ENCODE measurements around the gene FSHR.

FSHR gene

DNA sequence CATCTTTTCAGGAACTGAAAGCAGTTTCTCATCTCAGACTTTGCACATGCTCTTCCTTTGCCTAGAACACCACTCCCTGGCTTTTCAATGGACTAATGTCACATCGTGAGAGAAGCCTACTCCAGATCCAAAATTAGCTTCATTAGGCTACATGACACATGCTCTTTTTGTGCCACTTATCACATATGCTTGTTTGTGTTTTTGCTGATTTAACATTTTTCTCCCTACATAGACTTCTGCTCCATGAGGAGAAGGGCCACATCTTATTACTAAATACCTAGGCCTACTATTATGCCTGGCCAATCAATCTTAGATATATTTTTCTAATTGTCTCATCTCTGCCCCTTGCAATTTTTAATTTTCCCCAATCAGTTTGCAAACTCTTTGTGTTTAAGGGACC lies 212.4 kb downstream of the FSHR start:
- H3K27me3 Mint-ChIP-seq = no peaks in the 10 kb centered on the region
- ATAC-seq (replicated peaks; ENCODE audit: extremely low read depth, poor library complexity, severe bottlenecking) (no peak), DNase-seq (ENCODE audit: low spot score in 2 of 2) (no peak)
- no peaks in the 10 kb centered on the region for H3K4me1 Mint-ChIP-seq
- peaks cover 5% of the 10 kb centered on the region for H3K9me3 Mint-ChIP-seq
- H3K4me3 Mint-ChIP-seq = no peak overlapping the region
- no peak overlapping the region for H3K27ac Mint-ChIP-seq (ENCODE audit: low read depth)
- H3K36me3 Mint-ChIP-seq (ENCODE audit: insufficient read depth) = no peaks in the 10 kb centered on the region

DNA sequence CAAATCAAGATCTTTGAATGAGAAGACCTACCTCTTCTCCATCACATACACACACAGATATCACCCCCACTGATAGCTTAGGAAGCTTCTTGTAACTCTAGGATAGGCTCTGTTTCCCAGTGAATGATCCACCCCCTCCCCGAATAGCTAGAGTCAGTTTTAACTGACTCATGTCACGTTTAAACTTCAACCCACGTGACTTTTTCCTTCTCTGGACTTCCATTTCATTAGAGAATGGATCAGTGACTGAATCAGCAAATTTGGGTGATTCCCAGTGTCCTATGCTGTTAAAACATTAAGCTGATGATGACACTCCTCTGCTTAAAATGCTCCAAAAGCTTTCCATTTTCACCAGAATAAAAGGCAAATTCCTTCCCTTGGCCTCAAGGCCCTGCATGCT lies 212.9 kb downstream of the FSHR start:
- Mint-ChIP-seq H3K4me3 (no peak overlapping the region), H3K9me3 (peaks cover 5% of the 10 kb centered on the region), H3K27ac (ENCODE audit: low read depth) (no peak overlapping the region), H3K4me1 (no peaks in the 10 kb centered on the region), H3K27me3 (no peaks in the 10 kb centered on the region), H3K36me3 (ENCODE audit: insufficient read depth) (no peaks in the 10 kb centered on the region)
- ATAC-seq (replicated peaks; ENCODE audit: extremely low read depth, poor library complexity, severe bottlenecking) (no peak), DNase-seq (ENCODE audit: low spot score in 2 of 2) (no peak)

DNA sequence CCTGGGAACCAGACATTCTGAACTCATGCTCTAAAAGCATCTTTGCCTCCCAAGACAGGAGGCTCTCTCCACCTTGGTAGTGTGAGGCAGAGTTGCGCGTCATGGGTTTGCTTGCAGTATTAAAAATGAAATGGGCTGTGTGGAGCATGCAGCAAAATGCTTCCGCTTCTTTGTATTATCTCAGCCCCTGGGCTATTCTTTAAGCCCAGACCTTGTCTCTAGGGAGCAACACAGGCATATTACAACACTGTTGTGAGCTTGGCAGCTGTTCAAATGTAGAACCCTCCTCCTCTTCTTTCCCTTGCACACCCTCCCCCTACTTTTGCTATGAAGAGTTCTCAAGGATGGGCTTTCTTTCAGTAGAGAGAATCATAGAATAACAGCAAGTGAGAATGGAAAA lies 213.7 kb downstream of the FSHR start:
- peaks cover 5% of the 10 kb centered on the region for H3K9me3 Mint-ChIP-seq
- no peaks in the 10 kb centered on the region for H3K4me1 Mint-ChIP-seq
- ATAC-seq (replicated peaks; ENCODE audit: extremely low read depth, poor library complexity, severe bottlenecking) (no peak), DNase-seq (ENCODE audit: low spot score in 2 of 2) (no peak)
- no peak overlapping the region for H3K4me3 Mint-ChIP-seq
- H3K27me3 Mint-ChIP-seq = no peaks in the 10 kb centered on the region
- H3K36me3 Mint-ChIP-seq (ENCODE audit: insufficient read depth) = no peaks in the 10 kb centered on the region
- no peak overlapping the region for H3K27ac Mint-ChIP-seq (ENCODE audit: low read depth)

DNA sequence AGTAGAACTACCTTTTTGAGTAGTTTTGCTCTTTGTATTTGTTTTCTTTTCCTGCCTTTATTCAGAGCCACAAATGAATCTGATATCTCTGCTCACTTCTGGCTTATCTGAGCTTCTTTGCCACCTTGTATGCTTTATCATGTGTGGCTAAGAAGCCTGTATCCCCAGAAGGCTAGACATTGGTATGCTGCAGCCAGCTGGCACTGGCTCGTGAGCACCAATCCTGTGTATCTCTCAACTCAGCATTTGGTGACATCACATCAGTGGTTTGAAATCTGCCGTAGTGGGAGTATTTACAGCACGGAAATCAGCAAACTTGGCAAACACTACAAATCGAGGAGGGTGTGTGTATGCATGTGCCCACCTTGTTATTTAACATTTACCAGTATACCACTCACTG lies 215.1 kb downstream of the FSHR start:
- H3K36me3 Mint-ChIP-seq (ENCODE audit: insufficient read depth) = no peaks in the 10 kb centered on the region
- ATAC-seq (replicated peaks; ENCODE audit: extremely low read depth, poor library complexity, severe bottlenecking) = no peak
- no peaks in the 10 kb centered on the region for H3K27me3 Mint-ChIP-seq
- H3K27ac Mint-ChIP-seq (ENCODE audit: low read depth) = no peak overlapping the region
- H3K4me1 Mint-ChIP-seq = no peaks in the 10 kb centered on the region
- H3K9me3 Mint-ChIP-seq = peaks cover 5% of the 10 kb centered on the region
- H3K4me3 Mint-ChIP-seq = no peak overlapping the region
- no peak for DNase-seq (ENCODE audit: low spot score in 2 of 2)

GRCh38 chr2:48938231-48938630 lies 216.1 kb downstream of the FSHR start:
- H3K4me1 Mint-ChIP-seq = no peaks in the 10 kb centered on the region
- H3K9me3 Mint-ChIP-seq = peaks cover 5% of the 10 kb centered on the region
- no peak for ATAC-seq (replicated peaks; ENCODE audit: extremely low read depth, poor library complexity, severe bottlenecking)
- DNase-seq (ENCODE audit: low spot score in 2 of 2) = no peak
- H3K36me3 Mint-ChIP-seq (ENCODE audit: insufficient read depth) = no peaks in the 10 kb centered on the region
- no peaks in the 10 kb centered on the region for H3K27me3 Mint-ChIP-seq
- no peak overlapping the region for H3K4me3 Mint-ChIP-seq
- no peak overlapping the region for H3K27ac Mint-ChIP-seq (ENCODE audit: low read depth)

GRCh38 chr2:48934807-48935206 lies 219.5 kb downstream of the FSHR start:
- DNase-seq (ENCODE audit: low spot score in 2 of 2) = no peak
- Mint-ChIP-seq H3K27ac (ENCODE audit: low read depth) (no peak overlapping the region), H3K4me3 (no peak overlapping the region), H3K4me1 (no peaks in the 10 kb centered on the region), H3K27me3 (no peaks in the 10 kb centered on the region), H3K9me3 (peaks cover 5% of the 10 kb centered on the region), H3K36me3 (ENCODE audit: insufficient read depth) (no peaks in the 10 kb centered on the region)
- ATAC-seq (replicated peaks; ENCODE audit: extremely low read depth, poor library complexity, severe bottlenecking) = no peak

GRCh38 chr2:48933828-48934497 lies 220.4 kb downstream of the FSHR start:
- no peak overlapping the region for H3K4me3 Mint-ChIP-seq
- H3K27ac Mint-ChIP-seq (ENCODE audit: low read depth) = no peak overlapping the region
- no peaks in the 10 kb centered on the region for H3K27me3 Mint-ChIP-seq
- DNase-seq (ENCODE audit: low spot score in 2 of 2) (no peak), ATAC-seq (replicated peaks; ENCODE audit: extremely low read depth, poor library complexity, severe bottlenecking) (no peak)
- peaks cover 5% of the 10 kb centered on the region for H3K9me3 Mint-ChIP-seq
- H3K36me3 Mint-ChIP-seq (ENCODE audit: insufficient read depth) = no peaks in the 10 kb centered on the region
- no peaks in the 10 kb centered on the region for H3K4me1 Mint-ChIP-seq

DNA sequence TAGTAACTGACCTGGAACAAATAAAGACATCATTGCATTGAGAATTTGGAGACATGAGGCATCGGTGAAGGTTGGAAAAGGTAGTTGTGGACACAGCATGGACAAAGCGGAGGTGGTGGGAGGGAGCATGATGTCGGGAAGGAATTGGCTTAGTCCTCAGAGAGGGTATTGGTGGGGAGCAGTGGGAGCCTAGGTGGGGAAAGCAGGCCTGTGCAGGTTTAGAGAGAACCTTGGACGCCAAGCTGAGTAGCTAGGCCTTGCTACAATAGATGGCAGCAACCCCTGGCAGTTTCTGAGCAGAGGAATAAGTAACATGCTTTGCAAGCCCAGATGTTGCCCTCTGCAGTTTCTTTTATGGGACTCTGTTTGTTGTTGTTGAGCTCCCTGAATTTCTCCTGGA lies 221.6 kb downstream of the FSHR start:
- no peaks in the 10 kb centered on the region for H3K9me3 Mint-ChIP-seq
- ATAC-seq (replicated peaks; ENCODE audit: extremely low read depth, poor library complexity, severe bottlenecking) (no peak), DNase-seq (ENCODE audit: low spot score in 2 of 2) (no peak)
- H3K27ac Mint-ChIP-seq (ENCODE audit: low read depth) = no peak overlapping the region
- H3K4me3 Mint-ChIP-seq = no peak overlapping the region
- H3K4me1 Mint-ChIP-seq = no peaks in the 10 kb centered on the region
- H3K27me3 Mint-ChIP-seq = no peaks in the 10 kb centered on the region
- no peaks in the 10 kb centered on the region for H3K36me3 Mint-ChIP-seq (ENCODE audit: insufficient read depth)

DNA sequence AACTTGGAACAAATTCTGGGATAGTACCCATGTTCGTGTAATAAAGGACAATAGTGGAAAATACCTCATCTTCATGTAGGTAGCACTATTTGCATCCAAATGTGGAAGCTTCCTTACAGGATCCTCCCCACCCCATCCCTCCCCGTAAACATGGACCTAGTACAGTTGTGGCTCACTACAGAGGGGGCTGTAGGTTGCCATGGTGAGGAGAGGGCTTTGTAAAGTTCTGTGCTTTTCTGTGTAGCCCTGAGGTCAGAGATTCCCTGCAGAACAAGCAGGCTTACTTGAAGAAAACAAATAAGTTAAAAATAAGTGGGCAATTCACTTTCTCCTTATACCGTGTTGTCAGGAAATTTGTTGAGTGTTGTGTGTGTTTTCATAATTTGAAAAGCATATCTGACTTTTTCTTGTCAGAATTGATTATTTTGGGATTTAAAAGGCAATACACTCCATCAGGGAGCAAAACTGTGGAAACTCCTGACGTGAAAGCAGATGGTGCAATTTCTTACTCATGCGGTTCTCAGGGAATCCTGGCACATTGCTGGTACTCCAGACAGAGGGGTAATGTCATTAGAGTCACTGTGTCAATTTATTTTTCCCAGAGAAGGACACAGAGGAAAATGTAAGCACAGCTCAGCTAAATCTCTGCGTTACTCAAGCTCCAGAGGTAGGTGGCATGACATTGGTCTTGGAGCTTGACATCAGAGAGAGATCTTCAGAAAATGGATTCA lies 224.6 kb downstream of the FSHR start:
- Mint-ChIP-seq H3K27ac (ENCODE audit: low read depth) (no peak overlapping the region), H3K4me3 (no peak overlapping the region), H3K9me3 (no peaks in the 10 kb centered on the region), H3K27me3 (no peaks in the 10 kb centered on the region), H3K36me3 (ENCODE audit: insufficient read depth) (no peaks in the 10 kb centered on the region), H3K4me1 (no peaks in the 10 kb centered on the region)
- ATAC-seq (replicated peaks; ENCODE audit: extremely low read depth, poor library complexity, severe bottlenecking) (no peak), DNase-seq (ENCODE audit: low spot score in 2 of 2) (no peak)

DNA sequence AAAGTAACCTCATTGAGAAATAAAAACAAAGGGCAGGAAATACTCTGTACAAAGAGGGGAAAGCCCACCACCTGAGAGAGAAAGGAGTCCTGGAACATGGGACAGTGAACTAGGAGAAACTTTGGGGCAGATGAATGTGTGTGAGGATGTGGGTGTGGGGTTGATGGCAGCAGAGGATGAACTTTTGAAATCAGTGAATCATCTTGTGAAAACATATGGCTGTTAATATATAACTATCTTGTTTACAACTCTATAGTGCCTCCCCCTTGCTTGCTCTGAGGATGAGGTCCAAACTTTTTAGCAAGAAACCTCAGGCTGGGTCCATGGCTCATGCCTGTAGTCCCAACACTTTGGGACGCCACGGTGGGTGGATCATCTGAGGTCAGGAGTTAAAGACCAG lies 227.0 kb downstream of the FSHR start:
- Mint-ChIP-seq H3K27ac (ENCODE audit: low read depth) (no peak overlapping the region), H3K4me1 (no peaks in the 10 kb centered on the region), H3K9me3 (no peaks in the 10 kb centered on the region), H3K27me3 (no peaks in the 10 kb centered on the region), H3K4me3 (no peak overlapping the region), H3K36me3 (ENCODE audit: insufficient read depth) (no peaks in the 10 kb centered on the region)
- DNase-seq (ENCODE audit: low spot score in 2 of 2) (no peak), ATAC-seq (replicated peaks; ENCODE audit: extremely low read depth, poor library complexity, severe bottlenecking) (no peak)

GRCh38 chr2:48915884-48916283 lies 238.4 kb downstream of the FSHR start:
- Mint-ChIP-seq H3K27ac (ENCODE audit: low read depth) (no peak overlapping the region), H3K36me3 (ENCODE audit: insufficient read depth) (no peaks in the 10 kb centered on the region), H3K9me3 (peaks cover 16% of the 10 kb centered on the region), H3K4me3 (no peak overlapping the region), H3K4me1 (no peaks in the 10 kb centered on the region), H3K27me3 (no peaks in the 10 kb centered on the region)
- no peak for DNase-seq (ENCODE audit: low spot score in 2 of 2)
- no peak for ATAC-seq (replicated peaks; ENCODE audit: extremely low read depth, poor library complexity, severe bottlenecking)

GRCh38 chr2:48915227-48915626 lies 239.1 kb downstream of the FSHR start:
- Mint-ChIP-seq H3K36me3 (ENCODE audit: insufficient read depth) (no peaks in the 10 kb centered on the region), H3K4me3 (no peak overlapping the region), H3K9me3 (peaks cover 13% of the 10 kb centered on the region), H3K27ac (ENCODE audit: low read depth) (no peak overlapping the region), H3K4me1 (no peaks in the 10 kb centered on the region), H3K27me3 (no peaks in the 10 kb centered on the region)
- DNase-seq (ENCODE audit: low spot score in 2 of 2) (no peak), ATAC-seq (replicated peaks; ENCODE audit: extremely low read depth, poor library complexity, severe bottlenecking) (no peak)

GRCh38 chr2:48914477-48915089 lies 239.7 kb downstream of the FSHR start:
- Mint-ChIP-seq H3K27ac (ENCODE audit: low read depth) (no peak overlapping the region), H3K9me3 (peaks cover 6% of the 10 kb centered on the region), H3K4me1 (no peaks in the 10 kb centered on the region), H3K4me3 (no peak overlapping the region), H3K27me3 (no peaks in the 10 kb centered on the region), H3K36me3 (ENCODE audit: insufficient read depth) (no peaks in the 10 kb centered on the region)
- no peak for ATAC-seq (replicated peaks; ENCODE audit: extremely low read depth, poor library complexity, severe bottlenecking)
- DNase-seq (ENCODE audit: low spot score in 2 of 2) = no peak

All from central memory CD8-positive, alpha-beta T cell (primary cell).